H1 (cell line): ENCODE measurements around the gene GZMM. TPM values are rescaled to one million over a fixed set of nuclear protein-coding genes. Genes with fewer than 3 reads are reported as not detected.

Source experiments
- CTCF ChIA-PET: fragments of 300-600 bp; sonication (Branson Sonifier 250); formaldehyde crosslinking; loops from one replicate; lab custom pipeline; 2021; ENCODE audit not compliant: partially characterized antibody; lab: Charles Lee
- POLR2A ChIA-PET: fragments of 300-600 bp; sonication (Branson Sonifier 250); formaldehyde crosslinking; loops from one replicate; lab custom pipeline; 2021; ENCODE audit warnings: inconsistent platforms; ENCODE audit not compliant: partially characterized antibody; lab: Charles Lee
- DNase-seq, 2 experiments: peaks; one replicate each; pipeline versions ENCODE4 v3.0.0 to v3.0.0-alpha.2; 2010 to 2022; ENCODE audit warnings: low spot score in 2 of 2, low read depth in 1 of 2, mixed read lengths in 1 of 2
- FAIRE-seq: peaks from 2 replicates; lab custom pipeline; 2011; peaks lifted over from hg19 to GRCh38; lab: Jason Lieb, UNC
- H2AFZ ChIP-seq: 2 replicates; pipeline ENCODE4 v1.8.1; 2012; ENCODE audit warnings: low read length, inconsistent platforms
- H2AK5ac ChIP-seq: 2 replicates; pipeline ENCODE4 v1.6.1; 2013; ENCODE audit warnings: low read depth, low read length
- H2BK120ac ChIP-seq: replicated peaks from 2 replicates; pipeline ENCODE3; 2013; ENCODE audit warnings: low read depth, low read length, inconsistent platforms
- H2BK12ac ChIP-seq: 2 replicates; pipeline ENCODE4 v1.6.1; 2013; ENCODE audit warnings: low read depth, low read length
- H2BK15ac ChIP-seq: 2 replicates; pipeline ENCODE4 v1.6.1; 2013; ENCODE audit warnings: low read length
- H2BK20ac ChIP-seq: 2 replicates; pipeline ENCODE4 v1.6.1; 2013; ENCODE audit warnings: low read length
- H2BK5ac ChIP-seq: 2 replicates; pipeline ENCODE4 v1.6.1; 2013; ENCODE audit warnings: low read depth, low read length
- H3K14ac ChIP-seq: 2 replicates; pipeline ENCODE4 v1.6.1; 2013; ENCODE audit warnings: inconsistent platforms; ENCODE audit not compliant: insufficient read length
- H3K18ac ChIP-seq: 2 replicates; pipeline ENCODE4 v1.6.1; 2013; ENCODE audit warnings: low read length; ENCODE audit errors: extremely low read depth
- H3K23ac ChIP-seq: 2 replicates; pipeline ENCODE4 v1.6.1; 2013; ENCODE audit warnings: inconsistent platforms; ENCODE audit not compliant: insufficient read length
- H3K23me2 ChIP-seq: 2 replicates; pipeline ENCODE4 v1.6.1; 2013; ENCODE audit warnings: low read depth, low read length
- H3K27ac ChIP-seq: 2 replicates; pipeline ENCODE4 v1.6.1; 2011; ENCODE audit warnings: low read depth, low read length, inconsistent platforms
- H3K27me3 ChIP-seq, 4 experiments: replicated peaks in 1 of 4; 1 replicate in 1 of 4; 2 replicates in 3 of 4; pipeline versions ENCODE4 v1.6.1 to v1.8.1; 2011 to 2013; ENCODE audit warnings: low read length in 3 of 4, mild to moderate bottlenecking in 3 of 4, inconsistent platforms in 2 of 4, mixed read lengths in 2 of 4, moderate library complexity in 1 of 4; ENCODE audit not compliant: control insufficient read depth in 3 of 4, insufficient read depth in 3 of 4; ENCODE audit errors: extremely low read depth in 1 of 4
- H3K36me3 ChIP-seq, 4 experiments: 2 replicates each; pipeline versions ENCODE4 v1.6.1 to v1.8.1; 2011 to 2013; ENCODE audit warnings: mild to moderate bottlenecking in 4 of 4, low read length in 3 of 4, moderate library complexity in 2 of 4, control low read depth in 1 of 4, inconsistent platforms in 1 of 4; ENCODE audit not compliant: insufficient read depth in 4 of 4, control insufficient read depth in 2 of 4
- H3K4ac ChIP-seq: replicated peaks from 2 replicates; pipeline ENCODE3; 2013; ENCODE audit warnings: low read length, low read depth, mixed read lengths, inconsistent platforms; ENCODE audit not compliant: insufficient read length
- H3K4me1 ChIP-seq, 4 experiments: replicated peaks in 1 of 4; 1 replicate in 1 of 4; 2 replicates in 3 of 4; pipeline versions ENCODE4 v1.6.1 to v1.8.1; 2011 to 2013; ENCODE audit warnings: low read length in 3 of 4, inconsistent platforms in 2 of 4, mixed read lengths in 1 of 4; ENCODE audit not compliant: insufficient read depth in 4 of 4, control insufficient read depth in 3 of 4
- H3K4me2 ChIP-seq, 2 experiments: 2 replicates each; pipeline versions ENCODE4 v1.6.1 to v1.8.1; 2011 to 2013; ENCODE audit warnings: low read depth in 2 of 2, low read length in 2 of 2, control low read depth in 1 of 2, inconsistent platforms in 1 of 2, mild to moderate bottlenecking in 1 of 2; ENCODE audit not compliant: insufficient read depth in 1 of 2
- H3K4me3 ChIP-seq, 4 experiments: fragments of 200-600, 300-600 bp in 1 of 4; sonication (generic), shearing (Covaris generic), sonication (Bioruptor Twin) in 1 of 4; 2 replicates each; pipeline versions ENCODE4 v1.5.1 to v1.8.1; 2011 to 2016; ENCODE audit warnings: low read length in 4 of 4, low read depth in 3 of 4, control low read depth in 2 of 4, inconsistent platforms in 2 of 4, mild to moderate bottlenecking in 2 of 4, mixed read lengths in 1 of 4, moderate library complexity in 1 of 4; ENCODE audit not compliant: insufficient read depth in 2 of 4; ENCODE audit errors: extremely low read depth in 1 of 4
- H3K56ac ChIP-seq: replicated peaks from 2 replicates; pipeline ENCODE3; 2013; ENCODE audit warnings: low read depth, mild to moderate bottlenecking, mixed read lengths, low read length, inconsistent platforms; ENCODE audit not compliant: insufficient read length
- H3K79me1 ChIP-seq: 2 replicates; pipeline ENCODE4 v1.6.1; 2013; ENCODE audit warnings: low read depth, low read length, control low read depth
- H3K79me2 ChIP-seq, 2 experiments: 2 replicates each; pipeline versions ENCODE4 v1.6.1 to v1.8.1; 2012 to 2013; ENCODE audit warnings: low read length in 2 of 2, mild to moderate bottlenecking in 2 of 2, inconsistent platforms in 1 of 2; ENCODE audit not compliant: insufficient read depth in 2 of 2, control insufficient read depth in 1 of 2
- H3K9ac ChIP-seq, 4 experiments: replicated peaks in 1 of 4; 1 replicate in 1 of 4; 2 replicates in 3 of 4; pipeline versions ENCODE4 v1.6.1 to v1.8.1; 2011 to 2013; ENCODE audit warnings: low read depth in 3 of 4, low read length in 3 of 4, control low read depth in 2 of 4, mild to moderate bottlenecking in 2 of 4, moderate library complexity in 2 of 4, inconsistent platforms in 1 of 4; ENCODE audit errors: extremely low read depth in 1 of 4
- H3K9me3 ChIP-seq, 2 experiments: 2 replicates each; pipeline versions ENCODE4 v1.6.1 to v1.8.1; 2012 to 2013; ENCODE audit warnings: mild to moderate bottlenecking in 2 of 2, moderate library complexity in 2 of 2, control low read depth in 1 of 2, inconsistent platforms in 1 of 2, low read depth in 1 of 2, low read length in 1 of 2, mixed read lengths in 1 of 2; ENCODE audit not compliant: insufficient read depth in 2 of 2
- H4K20me1 ChIP-seq, 2 experiments: replicated peaks in 1 of 2; 2 replicates each; pipeline versions ENCODE3 to v1.8.1; 2011 to 2013; ENCODE audit warnings: inconsistent platforms in 2 of 2, low read length in 2 of 2, mild to moderate bottlenecking in 1 of 2; ENCODE audit not compliant: insufficient read depth in 2 of 2, control insufficient read depth in 1 of 2
- H4K5ac ChIP-seq: 2 replicates; pipeline ENCODE4 v1.6.1; 2013; ENCODE audit warnings: low read length, low read depth, mixed read lengths, inconsistent platforms; ENCODE audit not compliant: insufficient read length
- H4K8ac ChIP-seq: 2 replicates; pipeline ENCODE4 v1.8.0; 2013; ENCODE audit warnings: mild to moderate bottlenecking, moderate library complexity, low read length, inconsistent platforms; ENCODE audit not compliant: insufficient read depth; ENCODE audit errors: extremely low read depth
- H4K91ac ChIP-seq: replicated peaks from 2 replicates; pipeline ENCODE3; 2013; ENCODE audit warnings: low read length, mixed read lengths, inconsistent platforms; ENCODE audit not compliant: insufficient read length
- BCL11A ChIP-seq, 2 experiments: IDR thresholded peaks; one replicate each; pipeline ENCODE4 v1.6.1; 2011; ENCODE audit warnings: low read depth in 2 of 2, low read length in 2 of 2, mild to moderate bottlenecking in 2 of 2
- CREB1 ChIP-seq: IDR thresholded peaks from 2 replicates; pipeline ENCODE4 v1.6.1; 2012; ENCODE audit warnings: inconsistent platforms
- CTBP2 ChIP-seq: IDR thresholded peaks from 2 replicates; pipeline ENCODE4 v1.7.0; 2011; ENCODE audit warnings: borderline replicate concordance, mild to moderate bottlenecking, moderate library complexity, mixed read lengths, low read length; ENCODE audit not compliant: insufficient read depth, insufficient read length
- CTCF ChIP-seq, 3 experiments: IDR thresholded peaks; 1 replicate in 2 of 3; 2 replicates in 1 of 3; pipeline versions ENCODE4 v1.5.1 to v1.6.1; 2011; ENCODE audit warnings: low read length in 3 of 3, mild to moderate bottlenecking in 3 of 3, inconsistent platforms in 2 of 3, low read depth in 1 of 3, moderate library complexity in 1 of 3; ENCODE audit not compliant: insufficient read depth in 1 of 3; ENCODE audit errors: control extremely low read depth in 1 of 3
- GTF2F1 ChIP-seq: IDR thresholded peaks from 2 replicates; pipeline ENCODE4 v1.6.1; 2012; ENCODE audit warnings: low read depth, low read length, improper control_type of control experiment, borderline replicate concordance
- KDM4A ChIP-seq: IDR thresholded peaks from one replicate; pipeline ENCODE4 v1.7.1; 2012; ENCODE audit warnings: low read depth, mild to moderate bottlenecking, moderate library complexity, low read length, inconsistent platforms; ENCODE audit not compliant: severe bottlenecking
- NANOG ChIP-seq: IDR thresholded peaks from 2 replicates; pipeline ENCODE4 v1.6.1; 2011; ENCODE audit warnings: low read length, low read depth, mild to moderate bottlenecking, inconsistent platforms; ENCODE audit not compliant: insufficient read depth, poor library complexity, severe bottlenecking
- POU5F1 ChIP-seq: IDR thresholded peaks from 2 replicates; pipeline ENCODE4 v1.6.1; 2011; ENCODE audit warnings: low read depth, mild to moderate bottlenecking, low read length, moderate library complexity
- TEAD4 ChIP-seq: IDR thresholded peaks from 2 replicates; pipeline ENCODE4 v1.6.1; 2012; ENCODE audit warnings: low read depth, low read length, inconsistent platforms, mixed read lengths
- WGBS, 2 experiments: shearing (Covaris generic) in 1 of 2; methylation state at CpG; one replicate each; pipeline versions ENCODE4 v1.1.6 to v1.1.7; 2013 to 2015; ENCODE audit warnings: low lambda C conversion rate in 2 of 2, mixed read lengths in 2 of 2, inconsistent platforms in 1 of 2, low coverage in 1 of 2, missing lambda C conversion rate in 1 of 2; ENCODE audit not compliant: insufficient replicate concordance in 2 of 2, insufficient coverage in 1 of 2, insufficient read length in 1 of 2; ENCODE audit errors: extremely low coverage in 1 of 2, missing lambda C conversion rate in 1 of 2; 5-methylcytosine and 5-hydroxymethylcytosine counted together
- polyA plus RNA-seq, 7 experiments: library from polyadenylated mRNA; depleted of rRNA in 3 of 7; stranded (reverse) in 5 of 7; unstranded in 2 of 7; fragments of >200 nt in 5 of 7; fragments of 200-250 nt in 2 of 7; gene quantifications; 1 replicate in 5 of 7; 2 replicates in 1 of 7; 4 replicates in 1 of 7; pipeline versions ENCODE4 v1.2.1 to v1.2.3, GENCODE V29; 2011 to 2013; ENCODE audit warnings: missing spikeins in 2 of 7, mixed read lengths in 2 of 7
- total RNA-seq: library from RNA; stranded (reverse); fragmentation: NEBNext Ultra II Directional; extraction: Animal tissue kit (Norgen Biotek cat#: 25700); gene quantifications from 2 replicates; pipeline ENCODE4 v1.2.1, GENCODE V29; 2021

The GZMM gene
- total and polyA plus RNA-seq, 2 of the 8 experiments (the other 6 are each of a cell fraction or from before 2014, with no cell fraction given): 0.09 to 0.32 TPM

DNA sequence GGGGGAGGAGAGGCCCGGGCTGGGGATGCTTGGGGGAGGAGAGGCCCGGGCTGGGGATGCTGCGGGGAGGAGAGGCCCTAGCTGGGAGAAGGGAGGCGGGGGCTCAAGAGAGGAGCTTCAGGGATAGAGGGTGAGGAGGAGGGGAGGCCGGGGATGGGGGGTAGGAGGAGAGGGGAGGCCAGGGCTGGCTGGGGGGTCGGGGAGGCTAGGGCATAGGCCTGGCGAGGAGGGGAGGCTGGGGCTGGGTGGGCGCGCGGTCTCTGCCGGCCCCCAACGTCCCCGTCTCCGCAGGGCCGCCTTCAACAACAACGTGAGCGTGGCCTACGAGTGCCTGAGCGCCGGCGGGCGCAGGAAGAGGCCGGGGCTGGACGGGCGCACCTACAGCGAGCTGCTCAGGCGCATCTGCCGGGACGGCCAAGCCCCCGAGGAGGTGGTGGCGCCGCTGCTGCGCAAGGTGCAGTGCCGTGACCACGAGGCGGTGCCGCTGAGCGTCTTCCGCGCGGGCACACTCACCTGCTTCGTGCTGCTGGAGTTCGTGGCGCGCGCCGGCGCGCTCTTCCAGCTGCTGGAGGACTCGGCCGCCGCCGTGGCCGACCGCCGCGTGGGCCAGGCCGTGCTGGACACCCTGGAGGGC, 25.1 kb upstream of the GZMM start:
- Histone ChIP-seq H3K79me2 (no peaks in the 10 kb centered on the region), H3K79me1 (peaks cover 4% of the 10 kb centered on the region; the same call in 1 of the 2 replicates), H2BK5ac (no peak overlapping the region), H3K56ac (no peak overlapping the region), H4K5ac (no peak overlapping the region), H3K27ac (no peak overlapping the region), H2AK5ac (no peak overlapping the region), H2BK20ac (no peak overlapping the region), H2BK15ac (no peak overlapping the region), H3K27me3 (0 out of 7 replicates have a peak, but pooled peaks cover 0 to 5% (median 0%) of the 10 kb centered on the region in 4 experiments), H3K4me1 (no peaks in the 10 kb centered on the region), H2BK12ac (no peak overlapping the region), H4K8ac (peak overlapping the region; percentile 57), H3K9ac (no peak overlapping the region), H3K4ac (no peak overlapping the region), H3K4me3 (peak overlapping the region in 1 of 4 experiments; percentile 34; a peak in 1 of 8 replicates), H3K36me3 (peaks cover 3 to 7% (median 5%) of the 10 kb centered on the region in 4 experiments; a peak in 4 of 8 replicates), H2AFZ (no peak overlapping the region), H3K9me3 (peaks cover 10 to 21% of the 10 kb centered on the region in 2 experiments; a peak in 2 of 4 replicates), H3K14ac (no peak overlapping the region), H4K20me1 (peaks cover 0 to 5% of the 10 kb centered on the region in 2 experiments), H3K23ac (no peak overlapping the region), H3K4me2 (0 out of 4 replicates have a peak overlapping the region, but pooled peaks of 1 of the 2 experiments have one; percentile 28), H3K23me2 (no peaks in the 10 kb centered on the region), H2BK120ac (no peak overlapping the region), H4K91ac (no peak overlapping the region), H3K18ac (peak overlapping the region; percentile 48; the same call in 1 of the 2 replicates)
- 37% methylated on average over 28 of the region's 58 CpGs; no CpG with 5 or more reads in 1 of the 2 experiments for WGBS, 2 experiments
- CTCF ChIA-PET: interaction anchor here (0.9 to 1.6 kb wide), 4 partner anchors 9 to 56 kb away, joined by 3 to 8 read pairs (median 4); partner anchors contain the start of gene CDC34
- DNase-seq: peak in 1 of 2 experiments; percentile 75
- FAIRE-seq: no peak
- POLR2A ChIA-PET: interaction anchor here (0.6 to 5.7 kb wide), 10 partner anchors 9 to 174 kb away, joined by 3 to 36 read pairs (median 3); partner anchors contain the start of genes CDC34 and MIER2
- TF ChIP-seq GTF2F1 (no peak), NANOG (no peak), TEAD4 (no peak), CREB1 (0 out of 2 replicates have a peak, but pooled peaks have one; percentile 12), POU5F1 (no peak), CTBP2 (no peak), BCL11A (IDR thresholded peaks at IDR 0.05; ENCODE audit: low read depth in 2 of 2, low read length in 2 of 2) (no peak), KDM4A (no peak), CTCF (IDR thresholded peaks at IDR 0.05; ENCODE audit: control extremely low read depth in 1 of 3, insufficient read depth in 1 of 3, low read depth in 1 of 3, low read length in 3 of 3) (peak; percentile 12 to 47 (median 30); a peak in 3 of 4 replicates)
